Stimulated activated naive CD8-positive, alpha-beta T cell treated with anti-CD3 and anti-CD28 coated beads, Interleukin-15, Interleukin-2, amounts not matched to agents 100 ng/mL and 50 ng/mL, for 24 hours (primary cell): ENCODE data around the gene FHL2.

Experiments
- H3K27ac Mint-ChIP-seq: one replicate; pipeline ENCODE4 v1.8.0; 2021; ENCODE audit warnings: mild to moderate bottlenecking, mixed read lengths
- H3K27me3 Mint-ChIP-seq: one replicate; pipeline ENCODE4 v1.8.0; 2021; ENCODE audit warnings: mixed read lengths
- H3K36me3 Mint-ChIP-seq: one replicate; pipeline ENCODE4 v1.8.0; 2021; ENCODE audit warnings: low read depth, mixed read lengths
- H3K4me1 Mint-ChIP-seq: one replicate; pipeline ENCODE4 v1.8.0; 2021; ENCODE audit warnings: low read depth, mixed read lengths
- H3K4me3 Mint-ChIP-seq: one replicate; pipeline ENCODE4 v1.8.0; 2021; ENCODE audit warnings: mild to moderate bottlenecking, mixed read lengths
- H3K9me3 Mint-ChIP-seq: one replicate; pipeline ENCODE4 v1.8.0; 2021; ENCODE audit warnings: mixed read lengths

The FHL2 gene

GRCh38 chr2:105409717-105410116 lies 10.9 kb upstream of the FHL2 start:
- Mint-ChIP-seq H3K27me3 (peaks cover 34% of the 10 kb centered on the region), H3K4me1 (no peaks in the 10 kb centered on the region), H3K27ac (no peak overlapping the region), H3K36me3 (no peaks in the 10 kb centered on the region), H3K4me3 (no peak overlapping the region), H3K9me3 (no peaks in the 10 kb centered on the region)

GRCh38 chr2:105407946-105408743 lies 9.3 kb upstream of the FHL2 start:
- no peaks in the 10 kb centered on the region for H3K4me1 Mint-ChIP-seq
- H3K36me3 Mint-ChIP-seq, result no peaks in the 10 kb centered on the region
- peaks cover 25% of the 10 kb centered on the region for H3K27me3 Mint-ChIP-seq
- no peaks in the 10 kb centered on the region for H3K9me3 Mint-ChIP-seq
- no peak overlapping the region for H3K27ac Mint-ChIP-seq
- no peak overlapping the region for H3K4me3 Mint-ChIP-seq

GRCh38 chr2:105406221-105406620 lies 7.4 kb upstream of the FHL2 start:
- Mint-ChIP-seq H3K9me3 (no peaks in the 10 kb centered on the region), H3K4me1 (no peaks in the 10 kb centered on the region), H3K4me3 (no peak overlapping the region), H3K27ac (no peak overlapping the region), H3K36me3 (no peaks in the 10 kb centered on the region), H3K27me3 (peaks cover 10% of the 10 kb centered on the region)

- no peak overlapping the region for H3K27ac Mint-ChIP-seq
- H3K36me3 Mint-ChIP-seq, result no peaks in the 10 kb centered on the region
- no peak overlapping the region for H3K4me3 Mint-ChIP-seq
- H3K9me3 Mint-ChIP-seq, result no peaks in the 10 kb centered on the region
- H3K4me1 Mint-ChIP-seq, result no peaks in the 10 kb centered on the region
- peaks cover 11% of the 10 kb centered on the region for H3K27me3 Mint-ChIP-seq
Measured at GRCh38 chr2:105405291-105405690, 6.4 kb upstream of the FHL2 start.

- no peaks in the 10 kb centered on the region for H3K9me3 Mint-ChIP-seq
- H3K4me1 Mint-ChIP-seq, result no peaks in the 10 kb centered on the region
- H3K27me3 Mint-ChIP-seq, result peaks cover 15% of the 10 kb centered on the region
- no peaks in the 10 kb centered on the region for H3K36me3 Mint-ChIP-seq
- no peak overlapping the region for H3K27ac Mint-ChIP-seq
- H3K4me3 Mint-ChIP-seq, result no peak overlapping the region
Measured at GRCh38 chr2:105404736-105405135, 5.9 kb upstream of the FHL2 start.

GRCh38 chr2:105403783-105404698 lies 5.2 kb upstream of the FHL2 start:
- peaks cover 19% of the 10 kb centered on the region for H3K27me3 Mint-ChIP-seq
- H3K9me3 Mint-ChIP-seq, result no peaks in the 10 kb centered on the region
- H3K4me1 Mint-ChIP-seq, result no peaks in the 10 kb centered on the region
- H3K36me3 Mint-ChIP-seq, result no peaks in the 10 kb centered on the region
- H3K27ac Mint-ChIP-seq, result no peak overlapping the region
- no peak overlapping the region for H3K4me3 Mint-ChIP-seq

- Mint-ChIP-seq H3K4me3 (no peak overlapping the region), H3K27ac (no peak overlapping the region), H3K4me1 (peaks cover under 1% of the 10 kb centered on the region), H3K27me3 (peaks cover 19% of the 10 kb centered on the region), H3K36me3 (no peaks in the 10 kb centered on the region), H3K9me3 (no peaks in the 10 kb centered on the region)
Measured at GRCh38 chr2:105403241-105403782, 4.5 kb upstream of the FHL2 start.

GRCh38 chr2:105402809-105403208 lies 4.0 kb upstream of the FHL2 start:
- Mint-ChIP-seq H3K27ac (no peak overlapping the region), H3K4me1 (peaks cover 3% of the 10 kb centered on the region), H3K9me3 (no peaks in the 10 kb centered on the region), H3K27me3 (peaks cover 22% of the 10 kb centered on the region), H3K36me3 (no peaks in the 10 kb centered on the region), H3K4me3 (no peak overlapping the region)

GRCh38 chr2:105401867-105402266 lies 3.0 kb upstream of the FHL2 start:
- Mint-ChIP-seq H3K4me1 (peaks cover 10% of the 10 kb centered on the region), H3K27me3 (peaks cover 26% of the 10 kb centered on the region), H3K9me3 (no peaks in the 10 kb centered on the region), H3K4me3 (no peak overlapping the region), H3K27ac (no peak overlapping the region), H3K36me3 (no peaks in the 10 kb centered on the region)

GRCh38 chr2:105400138-105400540 lies 1.3 kb upstream of the FHL2 start:
- Mint-ChIP-seq H3K27me3 (peaks cover 29% of the 10 kb centered on the region), H3K9me3 (no peaks in the 10 kb centered on the region), H3K27ac (no peak overlapping the region), H3K36me3 (no peaks in the 10 kb centered on the region), H3K4me1 (peaks cover 22% of the 10 kb centered on the region), H3K4me3 (no peak overlapping the region)

- Mint-ChIP-seq H3K27ac (no peak overlapping the region), H3K9me3 (no peaks in the 10 kb centered on the region), H3K4me1 (peaks cover 22% of the 10 kb centered on the region), H3K36me3 (no peaks in the 10 kb centered on the region), H3K27me3 (peaks cover 28% of the 10 kb centered on the region), H3K4me3 (no peak overlapping the region)
Measured at GRCh38 chr2:105399207-105399861, 483 bp upstream of the FHL2 start.

- peak overlapping the region; percentile 83 for H3K4me3 Mint-ChIP-seq
- peaks cover 22% of the 10 kb centered on the region for H3K4me1 Mint-ChIP-seq
- peak overlapping the region; percentile 80 for H3K27ac Mint-ChIP-seq
- H3K27me3 Mint-ChIP-seq, result peaks cover 28% of the 10 kb centered on the region
- H3K9me3 Mint-ChIP-seq, result no peaks in the 10 kb centered on the region
- H3K36me3 Mint-ChIP-seq, result no peaks in the 10 kb centered on the region
Measured at GRCh38 chr2:105397953-105398335, 907 bp downstream of the FHL2 start.

- H3K9me3 Mint-ChIP-seq, result no peaks in the 10 kb centered on the region
- H3K4me3 Mint-ChIP-seq, result peak overlapping the region; percentile 83
- H3K27ac Mint-ChIP-seq, result no peak overlapping the region
- peaks cover 28% of the 10 kb centered on the region for H3K27me3 Mint-ChIP-seq
- H3K36me3 Mint-ChIP-seq, result no peaks in the 10 kb centered on the region
- peaks cover 22% of the 10 kb centered on the region for H3K4me1 Mint-ChIP-seq
Measured at GRCh38 chr2:105397025-105397722, 1.7 kb downstream of the FHL2 start.

GRCh38 chr2:105396254-105397024 lies 2.4 kb downstream of the FHL2 start:
- Mint-ChIP-seq H3K27ac (peak overlapping the region; percentile 73), H3K27me3 (peaks cover 28% of the 10 kb centered on the region), H3K4me3 (peak overlapping the region; percentile 10), H3K36me3 (no peaks in the 10 kb centered on the region), H3K9me3 (no peaks in the 10 kb centered on the region), H3K4me1 (peaks cover 22% of the 10 kb centered on the region)
